Sigmoid colon (tissue), 7 donors: ENCODE measurements around the gene RPTOR. TPM values are rescaled to one million over a fixed set of nuclear protein-coding genes. Genes with fewer than 3 reads are reported as not detected.

ENCODE experiments used
- DNase-seq: peaks from one replicate; pipeline ENCODE4 v3.0.0-alpha.2; 2019
- H3K27ac ChIP-seq, 4 donors: fragments of 200-600 bp; sonication (generic); one replicate each; pipeline ENCODE4 v1.5.1; 2016 to 2019; ENCODE audit warnings: mild to moderate bottlenecking in 1 of 4
- H3K27me3 ChIP-seq, 3 donors: fragments of 200-600 bp; sonication (generic); one replicate each; pipeline ENCODE4 v1.5.1; 2019; ENCODE audit warnings: mild to moderate bottlenecking in 1 of 3
- H3K36me3 ChIP-seq, 4 donors: fragments of 200-600 bp; sonication (generic); one replicate each; pipeline ENCODE4 v1.5.1; 2016 to 2019
- H3K4me1 ChIP-seq, 4 donors: fragments of 200-600 bp; sonication (generic); one replicate each; pipeline ENCODE4 v1.5.1; 2017 to 2019
- H3K4me3 ChIP-seq, 4 donors: fragments of 200-600 bp; sonication (generic); one replicate each; pipeline ENCODE4 v1.5.1; 2017 to 2019; ENCODE audit warnings: mild to moderate bottlenecking in 2 of 4, moderate library complexity in 1 of 4
- H3K9me3 ChIP-seq, 4 donors: fragments of 200-600 bp in 3 of 4; sonication (generic) in 3 of 4; one replicate each; pipeline versions ENCODE4 v1.5.1 to v1.6.1; 2013 to 2019
- EP300 ChIP-seq, 4 donors: sonication (generic); formaldehyde crosslinking; IDR thresholded peaks; one replicate each; pipeline ENCODE4 v1.6.1; 2017; ENCODE audit warnings: antibody characterized with exemption in 4 of 4
- POLR2A ChIP-seq, 2 donors: fragments of 450-650 bp; IDR thresholded peaks; one replicate each; pipeline ENCODE4 v1.6.1; 2016; ENCODE audit warnings: antibody characterized with exemption in 2 of 2, mild to moderate bottlenecking in 2 of 2, moderate library complexity in 2 of 2
- POLR2AphosphoS5 ChIP-seq, 4 donors: sonication (generic); formaldehyde crosslinking; IDR thresholded peaks; one replicate each; pipeline ENCODE4 v1.6.1; 2017; ENCODE audit warnings: antibody characterized with exemption in 4 of 4
- WGBS, 2 donors: extraction: QIAGEN DNeasy Blood & Tissue Kit; methylation state at CpG; one replicate each; pipeline ENCODE4 v1.1.7; 2013; 5-methylcytosine and 5-hydroxymethylcytosine counted together
- intact Hi-C: fragments of 100-400 bp; cut with DNase I; formaldehyde crosslinking; loops from one replicate; pipeline ENCODE4 v1.15.1; 2023
- polyA plus RNA-seq, 3 donors: library from polyadenylated mRNA; stranded (reverse); fragments of 200-250 nt; gene quantifications; one replicate each; pipeline ENCODE4 v1.2.3, GENCODE V29; 2013
- total RNA-seq, 4 donors: library from RNA; depleted of rRNA; stranded (reverse); fragments of >200 nt; gene quantifications; one replicate each; pipeline ENCODE4 v1.1.0, GENCODE V29; 2016
- TF ChIP-seq, protein P1 (sequence below), 4 experiments: fragments of 450-650 bp in 3 of 4; fragments of 200-600 bp in 1 of 4; IDR thresholded peaks; one replicate each; pipeline ENCODE4 v1.5.1; 2016 to 2019; ENCODE audit warnings: antibody characterized with exemption in 4 of 4, mild to moderate bottlenecking in 3 of 4, moderate library complexity in 2 of 4
- donor health status: healthy with polysubstance abuse.
- donor health status: Bipolar disorder and iron deficiency.
- donor health status: healthy.

Gene RPTOR
- total and polyA plus RNA-seq, 7 donors, result 3.7 to 68.7 (median 22.9) TPM

DNA sequence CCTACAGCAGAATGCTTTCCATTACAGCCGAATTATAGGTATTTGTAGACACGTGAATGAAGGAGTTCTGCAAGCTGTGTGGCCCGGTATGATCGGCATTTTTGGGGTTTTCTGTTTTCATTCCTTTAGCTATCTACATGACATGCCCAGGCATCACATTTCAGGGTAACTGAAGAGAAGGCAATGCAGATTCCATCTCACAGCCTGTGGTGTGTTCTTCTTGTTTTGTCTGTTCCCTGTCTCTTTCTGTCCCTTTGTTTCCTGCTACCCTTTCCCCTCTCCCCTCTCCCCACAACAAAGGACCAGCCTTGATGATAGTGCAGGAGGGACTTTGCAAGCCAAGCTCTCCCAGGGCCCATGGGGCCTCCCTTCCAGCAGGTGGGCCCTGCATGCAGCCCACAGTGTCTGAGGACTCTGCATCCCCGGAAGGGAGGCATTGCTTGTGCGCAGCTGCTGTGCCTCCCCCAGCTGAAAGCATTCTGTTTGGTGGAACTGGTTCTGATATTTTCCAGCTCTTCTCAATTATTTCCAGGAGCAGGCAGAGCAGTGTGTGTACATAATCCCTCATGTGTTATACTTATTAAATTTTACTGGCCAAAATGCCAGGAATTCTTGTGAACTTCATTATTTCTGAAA lies 207.4 kb downstream of the RPTOR start:
- peak overlapping the region in 3 of 4 donors; percentile 43 to 82 (median 71) for H3K27ac ChIP-seq
- peak; percentile 67 for DNase-seq
- H3K36me3 ChIP-seq, result peaks cover 0 to 7% (median 0%) of the 10 kb centered on the region in 4 donors
- H3K4me3 ChIP-seq, result no peak overlapping the region
- H3K27me3 ChIP-seq, result no peaks in the 10 kb centered on the region
- H3K9me3 ChIP-seq, result no peaks in the 10 kb centered on the region
- 74 to 92% methylated on average over 6 of the region's 6 CpGs for WGBS, 2 donors
- intact Hi-C loops, result loop anchor here (5.0 kb wide), 1 partner anchor 80 kb away; no protein-coding TSS in a partner anchor
- TF ChIP-seq, protein P1, sequence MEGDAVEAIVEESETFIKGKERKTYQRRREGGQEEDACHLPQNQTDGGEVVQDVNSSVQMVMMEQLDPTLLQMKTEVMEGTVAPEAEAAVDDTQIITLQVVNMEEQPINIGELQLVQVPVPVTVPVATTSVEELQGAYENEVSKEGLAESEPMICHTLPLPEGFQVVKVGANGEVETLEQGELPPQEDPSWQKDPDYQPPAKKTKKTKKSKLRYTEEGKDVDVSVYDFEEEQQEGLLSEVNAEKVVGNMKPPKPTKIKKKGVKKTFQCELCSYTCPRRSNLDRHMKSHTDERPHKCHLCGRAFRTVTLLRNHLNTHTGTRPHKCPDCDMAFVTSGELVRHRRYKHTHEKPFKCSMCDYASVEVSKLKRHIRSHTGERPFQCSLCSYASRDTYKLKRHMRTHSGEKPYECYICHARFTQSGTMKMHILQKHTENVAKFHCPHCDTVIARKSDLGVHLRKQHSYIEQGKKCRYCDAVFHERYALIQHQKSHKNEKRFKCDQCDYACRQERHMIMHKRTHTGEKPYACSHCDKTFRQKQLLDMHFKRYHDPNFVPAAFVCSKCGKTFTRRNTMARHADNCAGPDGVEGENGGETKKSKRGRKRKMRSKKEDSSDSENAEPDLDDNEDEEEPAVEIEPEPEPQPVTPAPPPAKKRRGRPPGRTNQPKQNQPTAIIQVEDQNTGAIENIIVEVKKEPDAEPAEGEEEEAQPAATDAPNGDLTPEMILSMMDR (IDR thresholded peaks at IDR 0.05), result no peak
- TF ChIP-seq POLR2A (IDR thresholded peaks at IDR 0.05), result no peak
- TF ChIP-seq EP300 (IDR thresholded peaks at IDR 0.05), result no peak
- no peak for TF ChIP-seq POLR2AphosphoS5 (IDR thresholded peaks at IDR 0.05)
- H3K4me1 ChIP-seq, result peaks cover 0 to 40% (median 26%) of the 10 kb centered on the region in 4 donors

DNA sequence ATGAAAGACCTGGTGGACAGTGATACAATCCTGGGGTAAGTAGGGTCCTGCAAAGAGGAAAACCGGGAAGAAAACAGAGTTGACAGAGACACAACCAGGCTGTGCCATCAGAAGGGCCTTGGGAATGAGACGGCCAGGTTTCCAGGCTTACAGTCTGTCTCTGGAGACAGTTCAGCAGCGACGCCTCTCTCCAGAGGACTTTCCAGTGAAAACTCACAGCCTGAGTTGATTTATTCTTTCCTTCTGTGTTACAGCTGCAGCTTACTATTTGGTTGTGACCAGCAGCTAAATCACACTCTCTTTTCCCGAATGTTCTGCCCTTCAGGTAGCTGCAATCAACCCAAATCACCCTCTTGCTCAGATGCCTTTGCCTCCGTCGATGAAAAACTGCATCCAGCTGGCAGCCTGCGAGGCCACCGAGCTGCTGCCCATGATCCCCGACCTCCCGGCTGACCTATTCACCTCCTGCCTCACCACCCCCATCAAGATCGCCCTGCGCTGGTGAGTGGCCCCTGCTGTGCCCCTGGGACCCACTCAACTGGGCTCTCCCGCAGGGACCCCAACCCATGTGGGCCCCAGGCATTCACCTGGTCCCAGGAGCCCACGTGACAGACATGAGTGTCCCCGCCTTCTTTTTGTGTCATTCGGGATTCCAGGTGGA lies 209.2 kb downstream of the RPTOR start:
- no peaks in the 10 kb centered on the region for H3K27me3 ChIP-seq
- H3K36me3 ChIP-seq, result peaks cover 0 to 7% (median 0%) of the 10 kb centered on the region in 4 donors
- H3K27ac ChIP-seq, result peak overlapping the region in 2 of 4 donors; percentile 7 to 44
- peaks cover 0 to 43% (median 27%) of the 10 kb centered on the region in 4 donors for H3K4me1 ChIP-seq
- intact Hi-C loops, result loop anchor here (5.0 kb wide), 1 partner anchor 78 kb away; no protein-coding TSS in a partner anchor
- no peak overlapping the region for H3K4me3 ChIP-seq
- DNase-seq, result peak; percentile 47
- TF ChIP-seq, protein P1 (IDR thresholded peaks at IDR 0.05), result no peak
- TF ChIP-seq EP300 (IDR thresholded peaks at IDR 0.05) (no peak), POLR2AphosphoS5 (IDR thresholded peaks at IDR 0.05) (no peak)
- 89 to 96% methylated on average over 17 of the region's 17 CpGs for WGBS, 2 donors
- H3K9me3 ChIP-seq, result no peaks in the 10 kb centered on the region

DNA sequence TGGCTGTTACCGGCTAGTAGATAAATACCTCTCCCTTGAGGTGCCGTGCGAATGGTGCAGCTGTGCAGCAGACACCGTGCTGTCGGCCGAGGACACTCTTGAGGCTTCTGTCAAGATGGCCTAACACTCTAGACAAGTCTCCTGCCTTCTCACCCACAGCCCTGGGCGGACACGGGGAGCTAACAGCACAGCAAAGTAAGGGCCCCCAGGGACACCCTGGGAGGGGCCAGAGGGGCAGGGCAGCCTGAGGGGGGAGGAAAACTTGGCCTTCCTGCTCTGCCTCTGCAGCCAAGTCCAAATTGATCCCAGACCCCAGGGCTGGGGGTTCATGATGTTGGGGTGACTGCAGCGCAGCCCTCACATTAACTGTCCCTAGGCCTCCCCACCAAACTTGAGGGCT lies 210.2 kb downstream of the RPTOR start:
- intact Hi-C loops, result loop anchor here (5.0 kb wide), 1 partner anchor 77 kb away; no protein-coding TSS in a partner anchor
- DNase-seq, result peak; percentile 55
- H3K4me3 ChIP-seq, result no peak overlapping the region
- H3K9me3 ChIP-seq, result no peaks in the 10 kb centered on the region
- no peak overlapping the region for H3K27ac ChIP-seq
- 90 to 91% methylated on average over 9 of the region's 9 CpGs for WGBS, 2 donors
- H3K4me1 ChIP-seq, result peaks cover 0 to 53% (median 31%) of the 10 kb centered on the region in 4 donors
- no peaks in the 10 kb centered on the region for H3K27me3 ChIP-seq
- no peak for TF ChIP-seq POLR2A (IDR thresholded peaks at IDR 0.05)
- TF ChIP-seq, protein P1 (IDR thresholded peaks at IDR 0.05), result no peak
- TF ChIP-seq POLR2AphosphoS5 (IDR thresholded peaks at IDR 0.05), result no peak
- no peak for TF ChIP-seq EP300 (IDR thresholded peaks at IDR 0.05)
- peaks cover 0 to 7% (median 0%) of the 10 kb centered on the region in 4 donors for H3K36me3 ChIP-seq

DNA sequence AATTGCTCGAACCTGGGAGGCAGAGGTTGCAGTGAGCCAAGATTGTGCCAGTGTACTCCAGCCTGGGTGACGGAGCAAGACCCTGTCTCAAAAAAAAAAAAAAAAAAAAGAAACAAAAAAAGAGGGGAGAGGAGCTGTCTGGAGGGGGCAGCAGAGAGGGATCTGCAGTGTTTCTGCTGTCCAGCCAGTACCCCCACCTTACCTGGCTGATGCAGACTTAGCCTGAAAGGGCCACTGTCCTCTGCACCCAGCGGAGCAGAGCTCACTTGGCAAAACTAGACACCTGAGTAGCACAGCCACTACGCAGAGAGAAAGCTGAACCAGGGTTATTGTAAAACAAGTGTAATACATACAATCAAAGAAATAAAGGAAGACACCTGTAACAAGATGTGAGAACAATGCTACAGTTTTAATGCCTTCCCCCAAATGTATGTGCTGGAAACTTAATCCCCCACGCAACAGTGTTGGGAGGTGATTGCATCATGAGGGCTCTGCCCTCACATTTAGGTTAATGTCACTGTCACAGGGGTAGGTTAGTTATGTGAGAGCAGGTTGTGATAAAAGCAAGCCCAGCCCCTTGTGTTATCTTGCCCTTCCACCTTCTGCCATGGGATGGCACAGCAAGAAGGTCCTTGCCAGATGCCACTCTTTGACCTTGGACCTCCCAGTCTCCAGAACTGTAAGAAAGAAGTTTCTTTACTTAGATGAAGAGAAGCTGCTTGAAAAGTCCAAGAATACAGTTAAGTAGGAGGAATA lies 211.2 kb downstream of the RPTOR start:
- TF ChIP-seq POLR2AphosphoS5 (IDR thresholded peaks at IDR 0.05), result no peak
- TF ChIP-seq EP300 (IDR thresholded peaks at IDR 0.05), result no peak
- TF ChIP-seq, protein P1 (IDR thresholded peaks at IDR 0.05), result no peak
- no peak for TF ChIP-seq POLR2A (IDR thresholded peaks at IDR 0.05)

More for the DNA sequence above, 211.2 kb downstream of the RPTOR start:
- peaks cover 0 to 54% (median 32%) of the 10 kb centered on the region in 4 donors for H3K4me1 ChIP-seq
- 97 to 98% methylated on average over 5 of the region's 5 CpGs for WGBS, 2 donors
- no peaks in the 10 kb centered on the region for H3K9me3 ChIP-seq
- peak; percentile 50 for DNase-seq
- no peak overlapping the region for H3K4me3 ChIP-seq
- no peaks in the 10 kb centered on the region for H3K27me3 ChIP-seq
- H3K27ac ChIP-seq, result no peak overlapping the region
- intact Hi-C loops, result no loop called here
- H3K36me3 ChIP-seq, result peaks cover 0 to 7% (median 0%) of the 10 kb centered on the region in 4 donors
